ENCODE data around the gene SRPX. TPM values are rescaled to one million over a fixed set of nuclear protein-coding genes. Genes with fewer than 3 reads are reported as not detected.

Gene SRPX
- polyA plus RNA-seq, 2 of the 4 experiments (the other 2 are of a cell fraction), result 1.8 to 3.8 TPM

GRCh38 chrX:38221391-38221929, 789 bp upstream of the SRPX start:
- peak overlapping the region; percentile 45 for H3K4me3 ChIP-seq
- FAIRE-seq, result peak; percentile 23
- no peaks in the 10 kb centered on the region for H3K9me3 ChIP-seq
- no peak for DNase-seq (ENCODE audit: low read depth in 1 of 2, low spot score in 1 of 2)
- no peak overlapping the region for H3K27ac ChIP-seq
- TF ChIP-seq E2F6 (IDR thresholded peaks at IDR 0.05; ENCODE audit: borderline replicate concordance, low read depth) (no peak), RARB (CRISPR knock-in tag; IDR thresholded peaks at IDR 0.05) (no peak)
- H3K4me1 ChIP-seq, result peaks cover 7% of the 10 kb centered on the region; the same call in 1 of the 3 replicates
- ChIA-PET POLR2A (no interaction called here), CTCF (interaction anchor here (1.4 to 4.8 kb wide), 4 partner anchors 8 to 106 kb away, joined by 3 to 25 read pairs (median 6); partner anchors contain the start of gene RPGR)
- ATAC-seq, result no peak
- peak overlapping the region; percentile 90 for H3K4me2 ChIP-seq
- WGBS (ENCODE audit: missing lambda C conversion rate), result 48% methylated on average over 10 of the region's 10 CpGs

DNA sequence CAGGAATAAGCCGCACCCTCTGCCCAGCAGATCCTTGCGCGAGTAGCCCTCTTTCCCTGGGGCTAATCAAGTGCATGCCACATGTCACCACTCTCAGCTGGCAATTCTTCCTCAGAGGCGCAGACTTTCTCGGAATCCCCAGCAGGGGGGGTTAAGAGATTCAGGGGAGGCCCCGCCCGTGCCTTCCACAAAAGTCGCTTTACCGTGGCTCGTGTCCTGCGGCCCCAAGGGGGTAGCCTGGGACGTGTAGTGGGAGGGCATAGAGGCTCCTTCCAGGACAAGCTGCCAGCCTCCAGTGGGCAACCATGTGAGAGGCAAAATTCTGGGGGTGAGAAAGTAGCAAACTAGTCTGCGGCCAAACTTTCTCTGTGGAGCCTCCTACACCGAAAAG, 652 bp downstream of the SRPX start:
- H3K4me2 ChIP-seq, result peak overlapping the region; percentile 90
- ChIA-PET POLR2A (no interaction called here), CTCF (interaction anchor here (0.8 to 4.8 kb wide), 13 partner anchors 8 to 532 kb away, joined by 3 to 25 read pairs (median 4); partner anchors contain the start of gene RPGR)
- 0% methylated on average over 7 of the region's 14 CpGs for WGBS (ENCODE audit: missing lambda C conversion rate)
- peak overlapping the region; percentile 45 for H3K4me3 ChIP-seq
- peaks cover 7% of the 10 kb centered on the region; the same call in 1 of the 3 replicates for H3K4me1 ChIP-seq
- TF ChIP-seq MAX (IDR thresholded peaks at IDR 0.05) (peak; percentile 39; the same call in 1 of the 2 replicates), RAD21 (conservative IDR thresholded peaks at IDR 0.05 in 1 of 2, IDR thresholded peaks at IDR 0.05 in 1 of 2) (peak; percentile 9 to 31; a peak in 1 of 5 replicates), SMC3 (IDR thresholded peaks at IDR 0.05) (peak; percentile 32; the same call in 1 of the 3 replicates), PHF8 (IDR thresholded peaks at IDR 0.05; ENCODE audit: borderline replicate concordance, low read depth) (no peak), BHLHE40 (IDR thresholded peaks at IDR 0.05; ENCODE audit: low read depth, low read length) (no peak)
- TF ChIP-seq, protein P1, sequence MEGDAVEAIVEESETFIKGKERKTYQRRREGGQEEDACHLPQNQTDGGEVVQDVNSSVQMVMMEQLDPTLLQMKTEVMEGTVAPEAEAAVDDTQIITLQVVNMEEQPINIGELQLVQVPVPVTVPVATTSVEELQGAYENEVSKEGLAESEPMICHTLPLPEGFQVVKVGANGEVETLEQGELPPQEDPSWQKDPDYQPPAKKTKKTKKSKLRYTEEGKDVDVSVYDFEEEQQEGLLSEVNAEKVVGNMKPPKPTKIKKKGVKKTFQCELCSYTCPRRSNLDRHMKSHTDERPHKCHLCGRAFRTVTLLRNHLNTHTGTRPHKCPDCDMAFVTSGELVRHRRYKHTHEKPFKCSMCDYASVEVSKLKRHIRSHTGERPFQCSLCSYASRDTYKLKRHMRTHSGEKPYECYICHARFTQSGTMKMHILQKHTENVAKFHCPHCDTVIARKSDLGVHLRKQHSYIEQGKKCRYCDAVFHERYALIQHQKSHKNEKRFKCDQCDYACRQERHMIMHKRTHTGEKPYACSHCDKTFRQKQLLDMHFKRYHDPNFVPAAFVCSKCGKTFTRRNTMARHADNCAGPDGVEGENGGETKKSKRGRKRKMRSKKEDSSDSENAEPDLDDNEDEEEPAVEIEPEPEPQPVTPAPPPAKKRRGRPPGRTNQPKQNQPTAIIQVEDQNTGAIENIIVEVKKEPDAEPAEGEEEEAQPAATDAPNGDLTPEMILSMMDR (IDR thresholded peaks at IDR 0.05), result no peak; the same call in 2 of the 3 replicates
- ATAC-seq (peak; percentile 77 to 83), DNase-seq (ENCODE audit: low read depth in 1 of 2, low spot score in 1 of 2) (peak; percentile 21 to 52), FAIRE-seq (peak; percentile 7)
- peak overlapping the region in 1 of 2 experiments; percentile 75; a peak in 3 of 6 replicates for H3K27ac ChIP-seq
- H3K9me3 ChIP-seq, result no peaks in the 10 kb centered on the region

- DNase-seq (ENCODE audit: low read depth in 1 of 2, low spot score in 1 of 2), result no peak
- FAIRE-seq, result no peak
- ChIA-PET POLR2A (no interaction called here), CTCF (no interaction called here)
- Histone ChIP-seq H3K9me3 (no peaks in the 10 kb centered on the region), H3K27ac (no peak overlapping the region), H3K4me2 (no peak overlapping the region), H3K4me1 (peaks cover 7% of the 10 kb centered on the region; the same call in 1 of the 3 replicates), H3K4me3 (no peak overlapping the region)
- 50% methylated on average over 5 of the region's 5 CpGs for WGBS (ENCODE audit: missing lambda C conversion rate)
- no peak for TF ChIP-seq POLR2AphosphoS2 (conservative IDR thresholded peaks at IDR 0.05; ENCODE audit: low read length)
- TF ChIP-seq ZC3H11A (IDR thresholded peaks at IDR 0.05), result no peak
- TF ChIP-seq RFX5 (IDR thresholded peaks at IDR 0.05), result no peak
- no peak for TF ChIP-seq NFE2L2 (conservative IDR thresholded peaks at IDR 0.05; ENCODE audit: low read length)
- TF ChIP-seq ZNF302 (CRISPR knock-in tag; IDR thresholded peaks at IDR 0.05), result no peak
- TF ChIP-seq MYC (IDR thresholded peaks at IDR 0.05; ENCODE audit: borderline replicate concordance, low read length), result no peak
- TF ChIP-seq TFCP2L1 (CRISPR knock-in tag; IDR thresholded peaks at IDR 0.05), result no peak
- ATAC-seq, result no peak
Measured at GRCh38 chrX:38216642-38217041, 4.0 kb downstream of the SRPX start.

All from A549 (cell line).